Islet precursor cell (in vitro differentiated cells): Measurements from ENCODE around the gene DIS3L2.
"Not testable (repeated sequence)": the region's sequence is repeated elsewhere in the genome, so short reads cannot be mapped to it uniquely, and the experiment has no call there.

ENCODE experiments used
- DNase-seq: peaks from one replicate; pipeline ENCODE4 v3.0.0-alpha.2; 2018

DIS3L2 gene

DNA sequence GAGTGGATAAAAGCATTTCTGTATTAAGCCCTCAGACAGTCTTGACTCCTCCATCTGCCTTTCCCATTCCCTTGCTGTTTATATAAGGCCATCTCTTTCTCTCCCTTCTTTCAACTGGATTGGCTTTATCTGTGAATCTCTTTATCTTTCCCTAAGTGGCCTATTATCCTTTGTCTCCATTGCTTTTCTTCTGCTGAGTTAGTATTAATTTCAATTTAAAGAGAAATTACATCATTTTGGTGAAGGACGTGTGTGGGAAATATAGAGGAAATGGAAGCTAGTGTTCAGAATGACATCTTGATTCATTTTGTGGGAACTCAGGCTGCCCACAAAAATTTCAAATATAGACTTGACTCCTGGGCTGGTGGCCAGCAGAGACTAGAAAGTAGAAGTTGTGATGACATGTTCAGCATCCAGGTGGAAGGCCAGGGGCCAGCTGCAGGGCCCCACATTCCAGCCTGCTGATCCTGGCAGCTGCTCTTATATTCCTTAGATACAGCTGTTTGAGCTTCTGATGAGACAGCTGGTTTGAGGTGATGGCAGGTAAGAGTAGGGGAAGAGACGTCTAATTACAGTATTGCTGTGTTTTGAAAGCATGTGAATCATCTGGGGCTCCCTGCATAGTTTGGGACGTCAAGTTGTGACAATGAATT, 52.3 kb downstream of the DIS3L2 start:
- DNase-seq = no peak

DNA sequence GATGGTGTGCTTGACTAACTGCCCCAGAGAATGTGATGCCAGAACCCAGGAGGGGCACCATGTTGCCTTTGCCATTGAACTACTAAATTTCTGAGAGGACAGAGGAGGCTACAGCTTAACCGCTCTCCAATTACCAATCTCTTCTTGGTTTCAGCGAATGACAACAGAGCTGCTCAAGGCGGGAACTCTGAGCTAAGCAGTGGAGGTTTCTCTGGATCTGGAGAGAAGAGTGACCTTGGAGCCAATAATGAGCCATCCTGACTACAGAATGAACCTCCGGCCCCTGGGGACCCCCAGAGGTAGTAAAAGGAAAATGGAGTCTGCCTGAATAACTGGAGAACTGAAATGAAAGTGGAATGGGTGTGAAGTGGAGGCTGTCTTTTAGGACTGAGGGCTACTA, 53.2 kb downstream of the DIS3L2 start:
- no peak for DNase-seq

DNA sequence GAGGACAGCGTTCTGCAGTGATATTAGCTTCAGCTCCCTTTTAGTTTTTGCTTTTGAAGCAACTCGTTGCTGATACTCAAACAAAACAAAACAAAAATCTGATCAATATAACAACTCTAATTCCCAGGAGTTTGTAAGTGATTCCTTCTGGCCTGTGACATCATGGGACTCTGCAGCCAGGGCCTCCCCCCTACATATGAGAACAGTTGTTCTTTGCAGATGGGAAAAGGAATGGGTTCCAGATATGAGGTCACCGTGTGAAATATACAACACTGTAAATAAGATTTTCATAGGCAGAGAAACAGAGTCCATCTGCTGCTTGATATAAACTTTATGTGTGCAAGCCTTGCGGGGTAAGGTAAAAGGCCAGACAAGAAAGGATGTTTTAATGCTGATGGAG, 56.7 kb downstream of the DIS3L2 start:
- DNase-seq = no peak

DNA sequence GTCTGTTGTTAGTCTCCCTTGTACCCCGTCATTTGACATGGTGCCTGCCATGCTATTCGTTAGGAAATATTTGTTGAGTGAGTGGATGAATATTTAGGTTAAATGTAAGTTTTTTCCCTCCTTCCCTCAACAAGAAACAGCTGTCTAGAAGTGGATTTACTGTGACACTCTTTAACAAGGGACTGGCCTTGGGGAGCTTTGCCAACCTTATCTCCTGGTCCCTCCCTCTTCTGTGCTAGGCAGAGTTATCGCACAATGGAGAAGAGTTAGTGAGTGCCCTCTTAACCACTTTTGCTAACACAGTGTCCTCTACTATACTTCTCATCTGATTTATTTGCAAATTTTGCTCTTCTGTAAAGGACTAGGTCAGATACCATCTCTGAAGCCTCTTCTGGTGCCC, 61.2 kb downstream of the DIS3L2 start:
- no peak for DNase-seq

DNA sequence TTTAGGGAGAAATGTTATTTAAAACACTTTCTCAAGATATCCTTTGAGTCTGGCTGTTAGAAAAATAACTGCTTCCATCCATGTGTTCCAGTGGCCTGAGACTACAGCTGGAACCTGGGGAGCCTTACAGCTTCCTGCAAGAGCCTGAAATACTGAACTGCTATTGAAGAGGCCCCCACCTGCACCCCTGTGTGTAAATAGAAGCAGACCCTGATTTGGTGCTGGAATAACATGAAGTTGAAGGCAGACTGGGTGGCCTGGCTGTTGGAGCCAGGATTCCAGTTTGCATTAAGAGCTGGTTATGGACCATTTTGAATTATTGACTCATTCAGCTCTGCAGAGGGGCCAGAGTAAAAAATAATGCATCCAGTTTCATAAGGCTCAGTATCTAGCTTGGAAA, 61.9 kb downstream of the DIS3L2 start:
- DNase-seq = no peak

DNA sequence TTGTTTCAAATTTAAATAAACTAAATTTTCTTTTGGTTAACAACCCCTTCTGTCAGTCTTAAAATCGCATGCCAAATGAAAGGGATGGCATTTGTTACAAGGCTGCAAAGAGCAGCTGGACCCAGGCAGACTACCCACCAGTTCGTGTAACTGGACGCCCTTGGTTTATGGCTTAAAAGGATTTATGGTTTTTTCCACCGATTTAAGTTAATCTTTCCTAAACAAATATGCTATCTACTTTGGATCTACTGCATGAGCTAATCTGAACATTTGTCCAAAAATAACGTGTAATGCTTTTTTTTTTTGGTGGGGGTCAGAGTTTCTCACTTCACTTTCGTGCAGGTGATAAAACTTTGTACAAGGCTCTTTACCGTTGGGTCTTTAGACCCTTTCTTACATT, 62.9 kb downstream of the DIS3L2 start:
- no peak for DNase-seq

DNA sequence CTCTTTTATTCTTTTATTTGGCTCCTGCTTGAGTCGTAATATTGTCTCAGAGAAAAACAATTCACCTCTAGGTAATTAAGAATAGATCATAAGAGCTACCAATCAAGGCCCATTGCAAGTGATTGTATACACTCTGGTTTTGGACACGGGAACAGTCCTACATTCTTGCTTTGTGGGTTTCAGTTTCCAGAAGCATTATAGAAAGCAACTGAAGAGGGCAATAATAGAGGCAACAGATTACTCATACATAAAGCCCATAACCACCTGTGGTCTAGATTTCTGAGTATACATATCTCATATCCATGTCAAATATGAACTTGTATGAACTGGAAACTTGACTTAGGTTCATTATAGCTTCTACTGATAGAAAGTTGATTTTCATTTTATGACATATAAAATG, 65.4 kb downstream of the DIS3L2 start:
- DNase-seq = no peak

DNA sequence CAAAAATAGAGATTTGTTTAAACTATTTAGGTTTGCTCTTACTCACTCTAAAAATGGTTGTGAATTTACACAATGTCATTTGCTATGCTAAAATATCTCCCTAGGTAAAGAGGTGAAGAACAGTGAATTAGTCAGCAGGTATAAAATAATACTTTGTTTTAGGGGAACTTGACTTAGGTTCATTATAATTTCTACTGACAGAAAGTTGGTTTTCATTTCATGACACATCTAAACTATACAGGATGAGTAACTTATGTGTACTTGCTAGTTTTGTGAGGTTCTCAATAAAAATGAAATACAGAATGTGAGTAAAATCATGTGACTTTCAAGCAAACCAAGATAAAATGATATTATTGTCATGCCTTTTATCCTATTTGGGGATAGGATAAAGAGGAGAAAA, 66.0 kb downstream of the DIS3L2 start:
- no peak for DNase-seq

DNA sequence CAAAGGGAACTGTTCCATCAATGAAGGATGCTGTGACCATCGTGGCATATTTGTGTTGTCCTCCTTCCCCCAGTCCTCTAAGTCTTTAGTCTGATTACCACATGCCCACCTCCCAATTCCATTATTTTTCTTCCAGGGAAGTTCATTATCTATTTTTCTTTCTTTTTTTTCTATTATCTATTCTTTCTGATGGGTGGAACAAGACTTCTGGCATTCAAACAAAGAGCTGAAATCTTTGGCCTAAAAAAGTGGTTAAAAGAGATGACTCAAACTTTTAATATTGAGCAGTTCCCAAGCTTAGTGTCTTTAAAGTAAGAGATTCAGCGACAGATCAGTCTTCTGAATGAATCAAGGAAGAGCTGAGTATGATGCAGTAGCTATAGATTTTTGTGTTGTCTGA, 66.6 kb downstream of the DIS3L2 start:
- no peak for DNase-seq

DNA sequence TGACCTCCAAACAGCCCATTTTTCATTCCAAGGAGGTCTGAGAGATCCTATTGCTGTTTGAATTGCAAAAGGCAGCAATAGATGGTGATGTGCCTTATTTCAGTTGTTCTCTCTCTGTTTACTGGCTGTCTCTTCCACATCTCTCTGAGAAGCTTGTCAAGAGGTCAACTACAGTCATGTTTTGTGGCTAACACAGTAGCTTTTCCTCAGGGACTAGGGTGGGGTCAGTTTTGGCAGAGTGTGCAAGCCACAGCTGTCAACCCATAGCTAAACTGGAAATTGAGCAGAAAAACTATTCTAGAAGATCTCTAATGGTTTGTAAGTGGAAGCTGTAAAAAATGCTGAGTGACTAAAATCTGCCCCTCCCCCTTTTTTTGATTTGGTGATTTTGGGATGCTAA, 67.1 kb downstream of the DIS3L2 start:
- no peak for DNase-seq

DNA sequence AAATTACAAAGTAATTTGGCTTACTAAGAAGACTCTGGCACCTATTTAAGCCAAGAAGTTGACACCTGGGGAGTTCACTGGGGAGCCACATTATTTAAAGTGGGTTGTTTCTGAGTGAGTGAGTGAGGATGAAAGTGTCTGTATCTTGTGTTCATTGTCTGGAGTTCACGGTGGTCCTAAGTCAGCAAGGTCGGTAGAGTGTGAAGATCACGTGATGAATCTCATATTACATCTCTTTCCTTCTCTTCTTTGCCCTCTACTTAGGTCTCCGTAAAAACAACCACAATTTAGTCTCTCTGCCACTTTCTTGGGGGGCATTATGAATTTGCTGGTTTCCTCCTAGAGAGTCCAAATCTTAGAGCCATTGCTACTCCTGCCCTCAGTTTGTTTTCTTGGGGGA, 67.8 kb downstream of the DIS3L2 start:
- DNase-seq = no peak

DNA sequence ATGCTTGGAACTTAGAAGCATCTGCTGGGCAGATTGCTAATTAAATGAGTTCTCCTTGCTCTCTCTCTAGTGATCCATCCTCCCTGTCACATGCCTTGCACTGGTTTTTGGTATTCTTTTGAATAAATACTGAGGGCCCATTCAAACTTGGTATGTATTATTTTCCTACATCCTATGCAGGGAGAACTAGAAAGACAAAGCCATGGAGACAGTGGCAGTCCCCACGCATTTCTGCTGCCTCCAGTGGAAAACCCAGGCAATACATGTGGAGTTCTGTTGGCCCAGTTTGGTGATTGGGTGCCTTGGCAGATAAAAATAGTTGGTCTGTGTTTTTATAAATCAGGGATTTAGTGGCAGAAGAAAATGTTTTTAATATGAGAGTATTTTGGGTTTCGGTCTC, 68.7 kb downstream of the DIS3L2 start:
- DNase-seq = no peak

DNA sequence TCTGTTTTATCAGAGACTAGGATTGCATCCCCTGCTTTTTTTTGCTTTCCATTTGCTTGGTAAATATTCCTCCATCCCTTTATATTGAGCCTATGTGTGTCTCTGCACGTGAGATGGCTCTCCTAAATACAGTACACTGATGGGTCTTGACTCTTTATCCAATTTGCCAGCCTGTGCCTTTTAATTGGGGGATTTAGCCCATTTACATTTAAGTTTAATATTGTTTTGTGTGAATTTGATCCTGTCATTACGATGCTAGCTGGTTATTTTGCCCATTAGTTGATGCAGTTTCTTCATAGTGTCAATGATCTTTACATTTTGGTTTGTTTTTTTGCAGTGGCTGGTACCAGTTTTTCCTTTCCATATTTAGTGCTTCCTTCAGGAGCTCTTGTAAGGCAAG, 73.8 kb downstream of the DIS3L2 start:
- not testable (repeated sequence) for DNase-seq

DNA sequence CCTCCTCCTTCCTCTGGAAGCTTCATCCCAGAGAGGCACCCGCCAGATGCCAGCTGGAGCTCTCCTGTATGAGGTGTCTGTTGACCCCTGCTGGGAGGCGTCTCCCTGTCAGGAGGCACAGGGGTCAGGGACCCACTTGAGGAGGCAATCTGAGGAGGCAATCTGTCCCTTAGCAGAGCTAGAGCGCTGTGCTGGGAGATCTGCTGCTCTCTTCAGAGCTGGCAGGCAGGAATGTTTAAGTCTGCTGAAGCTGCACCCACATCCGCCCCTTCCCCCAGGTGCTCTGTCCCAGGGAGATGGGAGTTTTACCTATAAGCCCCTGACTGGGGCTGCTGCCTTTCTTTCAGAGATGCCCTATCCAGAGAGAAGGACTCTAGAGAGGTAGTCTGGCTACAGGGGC, 75.4 kb downstream of the DIS3L2 start:
- DNase-seq = not testable (repeated sequence)

DNA sequence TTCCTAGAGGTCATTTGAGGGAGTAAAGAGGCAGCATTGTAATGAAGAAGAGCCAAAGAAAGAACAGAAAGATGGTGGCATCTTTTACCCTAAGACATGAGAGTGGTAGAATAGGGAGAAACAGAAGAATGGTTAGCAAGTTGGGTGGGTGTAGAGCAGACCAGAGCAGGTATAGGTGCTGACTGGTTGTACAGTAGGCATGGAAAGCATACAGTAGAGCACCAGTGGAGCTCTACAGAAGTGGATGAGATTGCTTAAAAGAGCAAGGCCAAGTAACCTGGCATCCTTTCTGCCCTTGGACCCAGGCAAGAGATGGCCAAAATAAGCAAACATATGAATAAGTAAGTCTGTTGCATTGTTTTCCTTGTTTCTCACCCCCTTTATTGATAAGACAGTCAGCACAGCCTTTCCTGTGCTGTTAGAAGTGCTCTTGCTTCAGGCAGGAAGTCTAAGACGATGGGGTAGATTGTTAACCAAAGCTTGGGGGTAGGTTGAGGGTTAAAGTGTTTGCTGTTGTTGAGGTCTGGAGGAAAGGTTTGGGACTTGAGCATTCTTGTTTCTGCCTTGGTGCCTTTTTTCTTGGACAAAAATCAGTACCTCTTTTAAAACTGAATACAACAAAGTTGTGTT, 76.9 kb downstream of the DIS3L2 start:
- DNase-seq = no peak

DNA sequence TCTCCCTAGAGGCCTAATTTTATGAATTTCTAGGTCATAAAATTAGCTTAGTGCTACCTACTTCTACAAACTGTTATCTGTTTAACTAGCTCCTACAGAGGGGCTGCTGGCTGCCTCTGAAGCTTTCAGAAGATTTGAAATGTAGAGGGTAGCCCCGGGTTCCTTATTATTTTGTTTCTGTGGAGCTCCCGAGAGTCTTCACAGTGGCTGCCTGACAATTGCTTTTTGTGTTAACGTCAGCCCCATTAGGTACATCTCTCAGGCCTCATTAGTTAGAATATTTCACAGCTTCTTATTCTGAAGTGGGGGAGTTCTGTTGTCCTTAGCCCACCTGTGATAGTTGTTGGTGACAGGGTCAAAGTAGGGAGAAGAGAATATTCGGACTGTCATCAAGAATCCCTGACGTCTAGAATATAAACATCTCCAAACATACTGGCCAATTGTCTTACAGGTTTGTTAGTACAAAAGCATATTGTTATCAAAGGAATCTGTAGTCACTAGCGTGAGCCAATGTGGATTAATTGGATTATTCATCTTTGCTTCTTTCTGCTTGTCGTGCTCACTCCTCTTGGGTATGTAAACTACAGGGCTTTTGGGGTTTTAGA, 77.5 kb downstream of the DIS3L2 start:
- no peak for DNase-seq

DNA sequence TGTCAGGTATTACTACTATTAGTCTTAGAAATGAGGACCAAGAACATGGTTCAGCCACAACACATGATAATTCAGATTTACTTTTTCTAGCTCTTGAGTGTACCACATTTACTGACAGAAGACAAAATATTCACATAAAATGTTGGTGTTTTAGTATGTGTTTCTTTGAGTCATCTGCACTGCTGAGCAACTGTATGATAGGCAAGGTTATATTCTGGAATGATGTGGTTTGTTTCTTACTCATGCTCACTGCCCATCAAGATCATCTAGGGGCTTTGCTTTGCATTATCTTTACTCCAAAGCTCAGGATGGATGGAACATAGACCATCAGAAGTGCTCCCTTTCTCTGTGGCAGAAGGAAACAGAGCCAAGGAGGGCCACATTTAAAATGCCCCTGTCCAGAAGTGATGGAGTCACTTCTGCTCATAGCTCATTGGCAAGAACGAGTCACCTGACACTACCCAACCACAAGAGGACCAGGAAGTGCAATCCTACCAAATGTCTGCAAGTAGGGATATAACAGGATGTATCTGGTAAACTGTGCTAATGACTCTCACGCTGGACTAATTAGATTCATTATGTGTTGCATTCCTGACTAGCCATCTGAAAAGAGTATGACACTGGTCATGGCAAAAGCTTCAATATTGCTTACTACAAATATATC, 81.5 kb downstream of the DIS3L2 start:
- DNase-seq = no peak

DNA sequence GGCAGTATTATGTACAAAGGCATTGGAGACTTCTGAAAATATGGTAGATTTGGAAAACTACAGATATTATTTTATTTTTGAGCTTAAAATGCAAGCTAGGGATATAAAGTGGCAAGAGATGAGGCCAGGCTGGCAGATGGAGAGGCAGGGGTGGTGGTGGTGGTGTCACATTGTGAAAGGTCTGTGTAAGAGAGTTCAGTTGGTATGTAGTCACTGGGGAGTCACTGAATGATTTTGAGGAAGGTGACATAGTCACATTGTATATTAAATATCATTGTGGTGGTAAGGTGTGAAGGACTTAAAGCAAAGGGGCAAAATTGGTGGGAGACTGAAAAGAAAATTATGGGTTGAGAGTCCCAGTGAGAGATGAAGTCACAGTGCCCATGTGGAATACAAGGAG, 82.5 kb downstream of the DIS3L2 start:
- DNase-seq = no peak

DNA sequence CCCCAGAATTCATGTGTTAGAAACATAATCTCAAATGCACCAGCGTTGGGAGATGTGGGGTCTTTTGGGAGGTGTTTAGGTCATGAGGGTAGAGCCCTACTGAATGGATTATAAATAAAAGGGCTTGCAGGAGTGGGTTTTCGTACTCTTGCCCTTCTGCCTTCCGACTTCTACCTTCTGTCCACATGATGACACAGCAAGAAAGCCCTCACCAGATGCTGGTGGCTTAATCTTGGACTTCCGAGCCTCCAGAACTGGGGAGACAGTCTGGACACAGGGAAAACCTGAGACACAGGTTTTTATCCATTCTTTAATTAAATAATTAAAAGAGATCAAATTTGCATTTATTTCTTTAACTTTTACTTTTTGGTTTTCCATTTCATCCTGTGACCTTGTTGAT, 87.8 kb downstream of the DIS3L2 start:
- no peak for DNase-seq

DNA sequence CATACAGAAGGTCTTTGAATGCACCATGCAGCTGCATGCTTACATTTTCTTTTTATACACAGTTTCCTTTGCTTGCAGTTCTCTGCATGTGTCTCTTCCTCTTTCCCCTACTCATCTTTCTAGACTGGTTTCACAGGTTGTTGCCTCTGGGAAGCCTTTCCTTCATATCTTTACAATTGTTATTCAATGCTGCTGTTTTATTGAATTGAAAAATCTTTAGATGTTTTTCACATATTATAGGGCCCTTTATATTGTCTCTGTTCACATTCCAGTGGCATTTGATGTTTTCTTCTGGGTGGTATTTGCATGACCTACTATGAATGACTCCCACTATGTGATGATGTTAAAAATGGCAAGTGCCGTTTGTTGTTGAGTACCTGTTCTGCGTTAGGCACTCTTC, 91.1 kb downstream of the DIS3L2 start:
- no peak for DNase-seq

DNA sequence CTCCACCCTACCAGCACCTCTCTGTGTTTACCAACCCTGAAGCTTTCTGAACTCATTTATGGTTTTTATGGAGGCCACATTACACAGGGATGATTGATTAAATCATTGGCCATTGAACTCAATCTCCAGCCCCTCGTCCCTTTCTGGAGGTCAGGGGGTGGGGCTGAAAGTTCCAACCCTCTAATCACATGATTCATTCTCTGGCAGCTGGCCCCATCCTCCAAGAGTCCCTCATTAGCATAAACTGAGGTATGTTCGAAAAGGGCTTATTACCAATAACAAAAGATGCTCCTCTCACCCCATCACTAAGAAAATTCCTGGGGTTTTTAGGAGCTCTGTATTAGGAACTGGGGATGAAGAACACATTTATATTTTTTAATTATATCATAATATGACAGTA, 92.3 kb downstream of the DIS3L2 start:
- no peak for DNase-seq

DNA sequence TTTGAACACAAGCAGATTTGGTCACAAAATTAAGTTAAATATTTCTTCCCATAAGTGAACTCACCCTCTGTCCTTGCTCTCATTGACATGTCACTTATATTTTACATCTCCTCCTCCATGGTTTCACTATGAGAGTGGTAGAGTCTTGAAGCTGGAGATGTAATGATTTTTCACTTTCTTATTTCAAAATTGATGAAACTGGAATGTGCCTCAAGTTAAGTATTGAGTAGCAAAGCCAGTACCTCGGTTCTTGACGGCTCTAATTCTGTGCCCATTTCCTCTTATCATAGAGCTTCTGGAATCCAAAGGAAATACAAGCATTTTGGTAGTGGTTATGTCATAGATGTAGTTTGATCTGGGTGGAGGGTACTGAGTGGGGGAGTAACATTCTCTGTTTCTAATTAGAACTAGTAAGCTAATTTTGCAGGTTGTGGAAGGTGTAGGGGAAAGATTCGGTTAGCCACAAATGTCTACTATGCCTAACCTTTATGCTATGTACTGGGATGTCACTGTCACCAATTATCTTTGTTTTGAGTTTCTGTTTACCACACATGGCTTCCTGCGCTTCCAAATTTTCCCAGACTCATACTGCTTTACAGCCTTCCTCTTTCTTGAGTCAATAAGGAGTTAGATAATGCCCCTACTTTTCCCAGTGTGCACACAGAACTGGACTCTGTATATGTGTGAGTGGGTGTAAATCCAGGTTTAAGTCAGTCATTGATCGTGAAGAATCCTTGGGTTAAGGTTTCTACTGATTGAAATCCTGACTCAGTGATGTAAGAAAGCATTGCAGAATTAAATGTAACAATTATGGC, 96.8 kb downstream of the DIS3L2 start:
- DNase-seq = no peak

DNA sequence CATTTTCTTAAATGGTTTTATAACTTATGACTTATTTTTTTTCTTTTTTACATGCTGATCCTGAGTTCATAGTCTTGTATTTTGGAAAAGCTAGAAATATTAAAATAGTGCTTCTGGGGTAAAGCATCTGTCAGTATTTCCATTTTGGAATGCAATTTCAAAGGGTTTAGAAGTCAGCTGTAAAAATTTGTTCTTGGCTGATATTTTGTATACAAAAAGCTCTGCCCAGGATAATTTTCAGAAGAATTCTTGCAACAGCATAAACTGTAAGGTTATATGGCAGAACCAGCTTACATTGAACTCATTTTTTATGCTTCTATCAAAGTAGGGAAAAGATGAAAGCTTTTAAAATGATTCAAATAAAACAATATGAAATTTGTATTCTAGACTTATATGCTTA, 97.4 kb downstream of the DIS3L2 start:
- DNase-seq = no peak
